Tibial artery (tissue), 4 donors: Measurements from ENCODE around the gene TTC12.

Experiments used
- DNase-seq, 2 donors: peaks; one replicate each; pipeline ENCODE4 v3.0.0-alpha.2; 2019
- H3K27ac ChIP-seq, 2 donors: fragments of 200-600 bp; sonication (generic) in 1 of 2; 1 replicate in 1 of 2; 2 replicates in 1 of 2; pipeline ENCODE4 v1.5.1; 2018 to 2019; ENCODE audit warnings: mild to moderate bottlenecking in 1 of 2
- H3K27me3 ChIP-seq, 2 donors: fragments of 200-600 bp; sonication (generic) in 1 of 2; one replicate each; pipeline versions ENCODE4 v1.5.1 to v1.6.0; 2016 to 2019
- H3K36me3 ChIP-seq, 3 donors: fragments of 200-600 bp; sonication (generic) in 2 of 3; one replicate each; pipeline ENCODE4 v1.5.1; 2016 to 2019; ENCODE audit warnings: mild to moderate bottlenecking in 2 of 3
- H3K4me1 ChIP-seq, 4 donors: fragments of 200-600 bp; sonication (generic) in 2 of 4; 1 replicate in 3 of 4; 2 replicates in 1 of 4; pipeline ENCODE4 v1.5.1; 2016 to 2019
- H3K4me3 ChIP-seq, 2 donors: fragments of 200-600 bp; sonication (generic) in 1 of 2; 1 replicate in 1 of 2; 2 replicates in 1 of 2; pipeline ENCODE4 v1.5.1; 2018 to 2019; ENCODE audit warnings: mild to moderate bottlenecking in 2 of 2
- H3K9me3 ChIP-seq, 3 donors: fragments of 200-600 bp; sonication (generic) in 1 of 3; one replicate each; pipeline ENCODE4 v1.5.1; 2016 to 2019
- CTCF ChIP-seq, 2 experiments: fragments of 200-600 bp in 1 of 2; fragments of 450-650 bp in 1 of 2; IDR thresholded peaks; one replicate each; pipeline ENCODE4 v1.5.1; 2017 to 2019; ENCODE audit warnings: antibody characterized with exemption in 2 of 2, mild to moderate bottlenecking in 1 of 2, moderate library complexity in 1 of 2
- intact Hi-C: fragments of 100-400 bp; cut with DNase I; formaldehyde crosslinking; loops from one replicate; pipeline ENCODE4 v1.15.0; 2023; ENCODE audit warnings: low total_unique reads

TTC12 gene

GRCh38 chr11:113369411-113369810, 55.0 kb downstream of the TTC12 start:
- intact Hi-C loops: no loop called here
- no peak overlapping the region for H3K27ac ChIP-seq
- H3K36me3 ChIP-seq: peaks cover 19 to 86% (median 29%) of the 10 kb centered on the region in 3 donors
- H3K9me3 ChIP-seq: no peaks in the 10 kb centered on the region
- H3K27me3 ChIP-seq: no peaks in the 10 kb centered on the region
- TF ChIP-seq CTCF (IDR thresholded peaks at IDR 0.05): no peak
- H3K4me3 ChIP-seq: no peak overlapping the region
- no peaks in the 10 kb centered on the region for H3K4me1 ChIP-seq
- no peak for DNase-seq

GRCh38 chr11:113370634-113371033, 56.3 kb downstream of the TTC12 start:
- Histone ChIP-seq H3K36me3 (peaks cover 13 to 74% (median 18%) of the 10 kb centered on the region in 3 donors), H3K4me1 (no peaks in the 10 kb centered on the region), H3K27ac (no peak overlapping the region), H3K4me3 (no peak overlapping the region), H3K9me3 (no peaks in the 10 kb centered on the region), H3K27me3 (no peaks in the 10 kb centered on the region)
- intact Hi-C loops: no loop called here
- DNase-seq: no peak
- TF ChIP-seq CTCF (IDR thresholded peaks at IDR 0.05): no peak

DNA sequence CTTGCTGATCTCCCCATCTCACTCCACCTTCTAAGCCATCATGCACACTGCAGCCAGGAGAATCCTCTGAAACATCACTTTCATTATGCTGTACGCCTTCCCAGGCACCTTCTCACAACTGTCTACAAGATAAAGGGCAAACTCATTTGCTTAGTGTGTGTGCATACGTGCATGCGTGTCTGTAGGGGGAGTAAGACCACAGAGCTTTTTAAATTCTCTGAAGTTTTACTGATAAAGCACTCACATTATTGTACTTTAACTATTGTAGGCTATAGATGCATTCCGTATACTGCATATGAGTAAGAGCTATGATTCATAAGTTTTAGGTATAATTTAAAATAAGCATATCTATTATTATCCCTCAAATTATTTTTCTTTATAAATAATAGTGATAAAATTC, 57.9 kb downstream of the TTC12 start:
- peaks cover 11 to 57% (median 13%) of the 10 kb centered on the region in 3 donors for H3K36me3 ChIP-seq
- H3K9me3 ChIP-seq: no peaks in the 10 kb centered on the region
- H3K27ac ChIP-seq: no peak overlapping the region
- H3K4me3 ChIP-seq: no peak overlapping the region
- no peak for DNase-seq
- H3K4me1 ChIP-seq: no peaks in the 10 kb centered on the region
- intact Hi-C loops: no loop called here
- H3K27me3 ChIP-seq: no peaks in the 10 kb centered on the region
- TF ChIP-seq CTCF (IDR thresholded peaks at IDR 0.05): no peak

DNA sequence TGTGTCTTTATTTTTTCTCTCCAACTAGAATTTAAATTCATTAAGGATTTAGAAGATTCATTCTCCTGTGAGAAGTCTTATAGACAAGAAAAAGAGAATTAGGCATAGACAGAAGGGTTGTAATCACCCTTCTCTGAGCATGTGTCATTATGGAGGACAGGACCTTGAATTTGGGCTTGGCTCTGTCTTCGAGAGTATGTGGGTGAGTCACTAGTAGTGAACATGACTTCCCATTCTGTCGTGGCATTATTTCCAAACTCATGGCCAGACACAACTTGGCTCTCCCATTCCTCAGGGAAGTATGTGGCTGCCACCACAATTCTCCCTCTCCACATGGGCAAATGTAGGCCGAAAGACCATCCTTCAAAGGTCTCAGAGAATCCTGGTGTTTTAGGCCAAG, 58.9 kb downstream of the TTC12 start:
- no peaks in the 10 kb centered on the region for H3K9me3 ChIP-seq
- DNase-seq: no peak
- H3K4me3 ChIP-seq: no peak overlapping the region
- no peak for TF ChIP-seq CTCF (IDR thresholded peaks at IDR 0.05)
- H3K27me3 ChIP-seq: no peaks in the 10 kb centered on the region
- no peaks in the 10 kb centered on the region for H3K4me1 ChIP-seq
- intact Hi-C loops: no loop called here
- peaks cover 7 to 47% (median 7%) of the 10 kb centered on the region in 3 donors for H3K36me3 ChIP-seq
- H3K27ac ChIP-seq: no peak overlapping the region

GRCh38 chr11:113373981-113374560, 59.7 kb downstream of the TTC12 start:
- H3K27me3 ChIP-seq: no peaks in the 10 kb centered on the region
- H3K27ac ChIP-seq: no peak overlapping the region
- intact Hi-C loops: no loop called here
- DNase-seq: no peak
- H3K36me3 ChIP-seq: peaks cover 0 to 40% (median 0%) of the 10 kb centered on the region in 3 donors
- H3K4me3 ChIP-seq: no peak overlapping the region
- no peaks in the 10 kb centered on the region for H3K9me3 ChIP-seq
- no peaks in the 10 kb centered on the region for H3K4me1 ChIP-seq
- TF ChIP-seq CTCF (IDR thresholded peaks at IDR 0.05): no peak

DNA sequence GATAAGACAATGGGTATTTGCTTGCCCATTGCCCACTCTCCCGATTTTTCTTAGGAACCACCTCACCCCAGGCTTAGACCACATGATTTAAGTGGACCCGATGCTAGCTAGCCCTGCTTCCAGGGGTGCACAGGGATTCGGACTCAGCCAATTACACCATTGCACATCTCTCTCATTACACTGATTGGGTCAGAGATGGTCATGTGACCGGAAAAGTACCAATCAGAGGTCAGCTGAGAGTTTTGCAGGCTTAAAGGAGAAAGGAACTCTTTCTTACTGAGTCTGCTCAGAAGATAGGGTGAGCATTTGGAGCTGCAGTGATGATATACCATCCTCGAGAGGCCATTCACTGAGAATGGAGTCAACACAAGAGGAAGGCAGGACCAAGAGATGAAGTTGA, 61.0 kb downstream of the TTC12 start:
- no peak overlapping the region for H3K4me3 ChIP-seq
- DNase-seq: no peak

More for the DNA sequence above, 61.0 kb downstream of the TTC12 start:
- TF ChIP-seq CTCF (IDR thresholded peaks at IDR 0.05): no peak
- peaks cover 0 to 26% (median 1%) of the 10 kb centered on the region in 3 donors for H3K36me3 ChIP-seq
- no peaks in the 10 kb centered on the region for H3K9me3 ChIP-seq
- intact Hi-C loops: no loop called here
- no peaks in the 10 kb centered on the region for H3K4me1 ChIP-seq
- no peaks in the 10 kb centered on the region for H3K27me3 ChIP-seq
- H3K27ac ChIP-seq: no peak overlapping the region
